ENCODE measurements around the gene C2CD3. TPM values are rescaled to one million over a fixed set of nuclear protein-coding genes. Genes with fewer than 3 reads are reported as not detected.
"Not testable (repeated sequence)": the region's sequence is repeated elsewhere in the genome, so short reads cannot be mapped to it uniquely, and the experiment has no call there.

C2CD3 gene
- total and polyA plus RNA-seq, 7 donors, result 5.1 to 14.4 (median 9.7) TPM

DNA sequence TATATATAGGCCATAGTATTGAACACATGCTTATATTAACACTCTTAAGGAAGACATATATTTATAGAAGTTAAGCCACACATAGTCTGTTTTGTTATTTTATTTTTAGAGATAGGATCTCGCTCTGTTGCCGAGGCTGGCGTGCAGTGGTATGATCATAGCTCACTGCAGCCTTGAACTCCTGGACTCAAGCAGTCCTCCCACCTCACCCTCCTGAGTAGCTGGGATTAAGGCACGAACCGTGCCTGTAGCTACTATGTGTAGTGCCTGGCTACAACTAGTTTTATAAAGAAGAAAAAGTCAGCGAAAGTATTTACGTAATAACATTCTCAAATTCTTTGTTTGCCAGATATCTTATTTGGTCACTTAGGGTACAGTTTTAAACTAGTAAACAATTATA lies 182.6 kb downstream of the C2CD3 start:
- intact Hi-C loops (cut with DNase I), result no loop called here
- ATAC-seq (no peak), DNase-seq (peak in 1 of 2 donors; percentile 2)
- Histone ChIP-seq H3K4me1 (peaks cover 11% of the 10 kb centered on the region), H3K9me3 (no peaks in the 10 kb centered on the region), H3K27me3 (ENCODE audit: insufficient read depth in 3 of 3, low read length in 2 of 3) (no peaks in the 10 kb centered on the region), H3K36me3 (ENCODE audit: insufficient read depth in 1 of 2, low read depth in 1 of 2) (no peaks in the 10 kb centered on the region), H3K4me3 (no peak overlapping the region), H3K27ac (no peak overlapping the region)
- TF ChIP-seq, protein P1, sequence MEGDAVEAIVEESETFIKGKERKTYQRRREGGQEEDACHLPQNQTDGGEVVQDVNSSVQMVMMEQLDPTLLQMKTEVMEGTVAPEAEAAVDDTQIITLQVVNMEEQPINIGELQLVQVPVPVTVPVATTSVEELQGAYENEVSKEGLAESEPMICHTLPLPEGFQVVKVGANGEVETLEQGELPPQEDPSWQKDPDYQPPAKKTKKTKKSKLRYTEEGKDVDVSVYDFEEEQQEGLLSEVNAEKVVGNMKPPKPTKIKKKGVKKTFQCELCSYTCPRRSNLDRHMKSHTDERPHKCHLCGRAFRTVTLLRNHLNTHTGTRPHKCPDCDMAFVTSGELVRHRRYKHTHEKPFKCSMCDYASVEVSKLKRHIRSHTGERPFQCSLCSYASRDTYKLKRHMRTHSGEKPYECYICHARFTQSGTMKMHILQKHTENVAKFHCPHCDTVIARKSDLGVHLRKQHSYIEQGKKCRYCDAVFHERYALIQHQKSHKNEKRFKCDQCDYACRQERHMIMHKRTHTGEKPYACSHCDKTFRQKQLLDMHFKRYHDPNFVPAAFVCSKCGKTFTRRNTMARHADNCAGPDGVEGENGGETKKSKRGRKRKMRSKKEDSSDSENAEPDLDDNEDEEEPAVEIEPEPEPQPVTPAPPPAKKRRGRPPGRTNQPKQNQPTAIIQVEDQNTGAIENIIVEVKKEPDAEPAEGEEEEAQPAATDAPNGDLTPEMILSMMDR (IDR thresholded peaks at IDR 0.05), result no peak
- WGBS, 3 donors, result 91 to 93% (median 91%) methylated on average over 7 of the region's 7 CpGs

DNA sequence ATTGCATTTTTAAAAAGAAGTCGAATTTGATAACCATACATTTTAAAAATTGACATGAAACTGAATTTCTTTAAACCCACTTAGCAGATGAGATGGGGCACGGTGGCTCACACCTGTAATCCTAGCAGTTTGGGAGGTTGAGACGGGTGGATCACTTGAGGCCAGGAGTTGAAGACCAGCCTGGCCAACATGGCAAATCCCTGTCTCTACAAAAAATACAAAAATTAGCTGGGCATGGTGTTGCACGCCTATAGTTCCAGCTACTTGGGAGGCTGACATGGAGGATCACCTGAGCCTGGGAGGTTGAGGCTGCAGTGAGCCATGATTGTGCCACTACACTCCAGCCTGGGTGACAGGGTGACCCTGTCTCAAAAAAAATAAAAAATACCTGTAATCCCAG lies 185.1 kb downstream of the C2CD3 start:
- H3K9me3 ChIP-seq; ATAC-seq; intact Hi-C loops (cut with DNase I); H3K27me3 ChIP-seq (ENCODE audit: insufficient read depth in 3 of 3, low read length in 2 of 3); H3K36me3 ChIP-seq (ENCODE audit: insufficient read depth in 1 of 2, low read depth in 1 of 2); H3K27ac ChIP-seq; H3K4me3 ChIP-seq: not testable (repeated sequence)
- 93 to 95% (median 94%) methylated on average over 4 of the region's 4 CpGs for WGBS, 3 donors
- peaks cover 18% of the 10 kb centered on the region for H3K4me1 ChIP-seq
- peak in 1 of 2 donors; percentile 15 for DNase-seq

DNA sequence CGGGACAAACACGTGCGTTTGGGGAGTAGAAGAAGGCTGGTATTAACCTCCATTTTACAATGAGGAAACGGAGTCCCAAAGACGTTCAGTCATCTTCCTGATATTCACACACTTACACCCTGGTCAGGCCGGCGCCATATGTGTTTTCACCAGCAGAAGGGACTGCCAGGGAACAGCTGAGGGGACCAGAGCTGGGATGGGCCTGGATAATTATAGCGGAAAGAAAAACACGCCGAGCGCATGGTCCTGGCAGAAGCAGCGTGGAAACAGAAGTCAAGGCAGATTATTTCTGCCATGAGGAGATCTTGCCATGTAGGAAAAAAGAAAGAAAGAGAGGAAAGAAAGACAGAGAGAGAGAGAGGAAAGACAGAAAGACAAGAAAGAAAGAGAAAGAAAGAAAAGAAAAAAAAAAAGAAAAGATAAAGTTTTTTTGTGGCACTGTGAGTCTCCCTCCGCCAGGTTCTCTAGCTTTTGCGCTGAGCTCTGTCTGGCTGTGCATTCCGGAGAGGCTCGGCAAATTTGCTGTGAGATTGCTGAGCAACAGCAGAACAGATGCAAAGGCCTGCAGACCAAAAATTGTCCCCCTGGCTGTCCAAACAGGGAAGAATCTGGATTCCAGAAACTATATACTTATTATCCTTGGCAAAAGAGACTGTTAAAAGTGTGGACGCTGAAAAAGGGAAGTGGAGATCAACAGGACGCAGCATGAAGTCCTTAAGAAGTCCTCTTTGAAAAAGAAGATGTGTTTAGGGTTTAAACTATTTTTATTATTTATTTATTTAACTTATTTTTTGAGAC lies 186.9 kb downstream of the C2CD3 start:
- Histone ChIP-seq H3K9me3 (no peaks in the 10 kb centered on the region), H3K27ac (peak overlapping the region; percentile 92), H3K27me3 (ENCODE audit: insufficient read depth in 3 of 3, low read length in 2 of 3) (no peaks in the 10 kb centered on the region), H3K4me3 (peak overlapping the region; percentile 71), H3K4me1 (peaks cover 25% of the 10 kb centered on the region), H3K36me3 (ENCODE audit: insufficient read depth in 1 of 2, low read depth in 1 of 2) (peaks cover 0 to 22% of the 10 kb centered on the region in 2 donors)
- peak in 1 of 2 donors; percentile 43 for DNase-seq
- ATAC-seq, result peak in 3 of 4 donors; percentile 27 to 43 (median 31)
- 16 to 25% (median 18%) methylated on average over 18 of the region's 18 CpGs for WGBS, 3 donors
- intact Hi-C loops (cut with DNase I), result loop anchor here (1.0 to 5.0 kb wide), 2 partner anchors 24 to 38 kb away; no protein-coding TSS in a partner anchor
- TF ChIP-seq, protein P1 (IDR thresholded peaks at IDR 0.05), result no peak

DNA sequence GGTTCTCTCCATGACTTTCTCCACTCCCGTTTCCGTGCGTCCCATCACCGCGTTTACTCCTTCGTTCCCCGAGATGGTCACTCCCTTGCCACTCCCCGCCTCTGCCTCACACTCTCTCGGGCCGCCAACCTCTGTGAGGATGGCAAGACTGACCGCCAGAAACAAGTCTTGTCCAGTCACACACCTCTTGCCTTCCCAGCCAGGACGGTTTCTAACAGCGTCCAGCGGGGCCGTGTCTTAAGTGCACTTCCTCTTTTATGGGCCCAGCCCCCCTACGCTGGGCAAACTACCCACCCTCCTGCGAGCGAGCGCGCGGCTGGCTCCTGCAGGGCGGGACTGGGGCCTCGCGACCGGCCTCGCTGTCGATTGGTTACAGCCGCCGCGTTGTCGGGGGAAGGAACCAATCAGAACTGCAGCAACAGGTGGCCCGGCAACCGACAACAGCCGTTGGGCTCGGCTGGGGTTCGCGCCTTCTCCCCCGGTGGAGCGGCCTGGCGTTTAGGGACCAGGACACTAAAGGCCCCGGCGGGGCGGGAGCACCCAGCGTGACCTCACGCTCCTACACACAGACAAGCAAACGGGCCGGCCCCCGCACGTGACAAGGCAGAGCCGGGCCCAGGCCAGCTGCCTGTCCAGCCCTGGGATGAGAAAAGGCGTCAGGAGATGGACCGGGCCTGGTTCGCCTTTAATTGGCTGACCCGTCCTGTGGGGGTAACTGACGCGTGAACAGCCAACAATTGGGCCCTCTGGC lies 187.6 kb downstream of the C2CD3 start:
- H3K27ac ChIP-seq, result peak overlapping the region; percentile 92
- H3K27me3 ChIP-seq (ENCODE audit: insufficient read depth in 3 of 3, low read length in 2 of 3), result no peaks in the 10 kb centered on the region
- peak overlapping the region; percentile 71 for H3K4me3 ChIP-seq
- H3K9me3 ChIP-seq, result no peaks in the 10 kb centered on the region
- H3K36me3 ChIP-seq (ENCODE audit: insufficient read depth in 1 of 2, low read depth in 1 of 2), result peaks cover 0 to 30% of the 10 kb centered on the region in 2 donors
- intact Hi-C loops (cut with DNase I), result loop anchor here (1.0 to 5.0 kb wide), 2 partner anchors 25 to 39 kb away; no protein-coding TSS in a partner anchor
- 0 to 1% (median 0%) methylated on average over 53 to 56 of the region's 56 CpGs for WGBS, 3 donors
- TF ChIP-seq, protein P1 (IDR thresholded peaks at IDR 0.05), result no peak
- peak; percentile 94 to 96 for DNase-seq
- H3K4me1 ChIP-seq, result peaks cover 25% of the 10 kb centered on the region
- ATAC-seq, result peak; percentile 88 to 90 (median 89)

DNA sequence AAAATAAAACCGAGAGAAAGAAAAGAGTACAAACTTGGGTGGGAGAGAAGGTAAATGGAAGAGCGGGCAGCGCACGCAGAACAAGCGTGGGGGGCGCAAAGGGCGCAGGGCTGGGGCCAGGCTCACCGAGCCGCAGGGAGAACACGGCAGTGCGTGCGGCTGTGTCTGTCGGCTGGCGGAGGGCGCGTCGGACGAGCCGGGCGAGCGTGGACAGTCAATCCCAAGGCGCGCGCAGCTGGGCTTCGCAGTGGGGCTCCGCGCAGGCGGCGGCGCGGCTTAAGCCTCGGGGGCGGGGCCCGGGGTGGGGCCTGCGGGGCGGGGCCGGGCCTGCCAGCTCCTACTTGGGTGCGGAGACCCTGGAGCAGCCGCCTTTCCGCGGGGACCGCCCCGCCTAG lies 188.2 kb downstream of the C2CD3 start, which contains the start of gene UCP2:
TSS of gene UCP2 (minus strand) at position 249 of the 395 bp plus-strand sequence. CDS start 4,465 bp downstream, outside the sequence.
- intact Hi-C loops (cut with DNase I), result loop anchor here in 1 of 2 donors (5.0 kb wide), 1 partner anchor 40 kb away; no protein-coding TSS in a partner anchor
- Histone ChIP-seq H3K4me1 (peaks cover 25% of the 10 kb centered on the region), H3K36me3 (ENCODE audit: insufficient read depth in 1 of 2, low read depth in 1 of 2) (peaks cover 0 to 35% of the 10 kb centered on the region in 2 donors), H3K27me3 (ENCODE audit: insufficient read depth in 3 of 3, low read length in 2 of 3) (no peaks in the 10 kb centered on the region), H3K9me3 (no peaks in the 10 kb centered on the region), H3K4me3 (peak within 1 kb of the TSS; percentile 71), H3K27ac (peak within 1 kb of the TSS; percentile 92)
- DNase-seq (peak; percentile 91 to 93), ATAC-seq (peak; percentile 88 to 90 (median 89))
- TF ChIP-seq, protein P1 (IDR thresholded peaks at IDR 0.05), result no peak
- WGBS, 3 donors, result 0 to 1% (median 1%) methylated on average over 24 to 43 of the region's 43 CpGs
